Subcutaneous adipose tissue (tissue), 4 donors: ENCODE results near the gene RAPGEF5. TPM values are rescaled to one million over a fixed set of nuclear protein-coding genes. Genes with fewer than 3 reads are reported as not detected.

Source experiments
- CTCF ChIP-seq: fragments of 450-650 bp; IDR thresholded peaks from one replicate; pipeline ENCODE4 v1.5.1; 2016; ENCODE audit warnings: low read depth, mild to moderate bottlenecking, control low read depth, antibody characterized with exemption, moderate library complexity
- total RNA-seq, 4 donors: library from RNA; depleted of rRNA; stranded (reverse); fragments of >200 nt; gene quantifications; one replicate each; pipeline ENCODE4 v1.1.0, GENCODE V29; 2016

RAPGEF5 gene
- total RNA-seq, 4 donors from 2014 or later: 19.7 to 96.2 (median 63.1) TPM

DNA sequence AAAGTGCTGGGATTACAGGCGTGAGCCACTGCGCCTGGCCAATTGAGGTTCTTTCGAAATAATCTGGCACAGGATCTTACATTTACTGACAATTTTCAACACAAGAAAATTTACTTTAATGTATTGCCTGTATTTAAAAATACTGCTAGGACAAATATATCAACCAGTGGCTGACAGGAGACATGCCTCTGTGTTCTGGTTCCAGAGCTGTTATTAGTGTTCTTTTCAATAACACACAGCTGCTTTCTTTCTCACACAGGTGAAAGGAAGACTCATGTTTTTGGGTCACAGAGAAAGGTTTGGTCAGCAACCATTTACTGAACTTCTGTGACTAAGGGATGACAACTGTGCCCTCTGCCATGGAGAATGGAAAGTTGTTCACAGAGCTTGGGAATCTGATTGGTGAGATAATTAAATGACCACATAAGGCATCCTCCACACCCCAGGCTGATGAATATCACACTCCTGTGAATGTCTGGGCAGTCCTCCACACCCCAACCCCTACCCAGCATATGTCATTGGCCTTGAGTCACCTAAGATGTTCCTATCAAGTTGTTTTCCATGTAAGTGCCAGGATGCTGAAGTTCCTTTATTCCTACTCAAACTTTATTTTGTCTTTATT lies 180.1 kb downstream of the RAPGEF5 start:
- no peak for TF ChIP-seq CTCF

DNA sequence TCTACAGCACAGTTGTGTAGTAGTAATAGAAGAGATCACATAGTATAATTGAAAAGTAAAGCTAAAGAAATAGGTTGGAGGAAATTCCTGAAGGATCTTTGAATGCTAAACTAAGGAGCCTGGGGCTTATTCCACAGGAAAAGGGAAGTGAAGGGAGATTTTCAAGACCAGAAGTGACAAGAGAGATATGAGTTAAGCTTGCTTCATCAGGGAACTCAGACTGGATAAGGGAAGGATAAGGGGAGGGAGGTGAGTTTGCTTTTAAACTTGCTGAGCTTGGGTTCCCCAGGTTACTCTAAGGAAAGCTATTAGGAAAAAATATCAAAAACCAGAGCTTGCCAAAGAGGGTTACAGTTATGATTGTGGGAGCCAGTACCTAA lies 182.4 kb downstream of the RAPGEF5 start:
- TF ChIP-seq CTCF: no peak

DNA sequence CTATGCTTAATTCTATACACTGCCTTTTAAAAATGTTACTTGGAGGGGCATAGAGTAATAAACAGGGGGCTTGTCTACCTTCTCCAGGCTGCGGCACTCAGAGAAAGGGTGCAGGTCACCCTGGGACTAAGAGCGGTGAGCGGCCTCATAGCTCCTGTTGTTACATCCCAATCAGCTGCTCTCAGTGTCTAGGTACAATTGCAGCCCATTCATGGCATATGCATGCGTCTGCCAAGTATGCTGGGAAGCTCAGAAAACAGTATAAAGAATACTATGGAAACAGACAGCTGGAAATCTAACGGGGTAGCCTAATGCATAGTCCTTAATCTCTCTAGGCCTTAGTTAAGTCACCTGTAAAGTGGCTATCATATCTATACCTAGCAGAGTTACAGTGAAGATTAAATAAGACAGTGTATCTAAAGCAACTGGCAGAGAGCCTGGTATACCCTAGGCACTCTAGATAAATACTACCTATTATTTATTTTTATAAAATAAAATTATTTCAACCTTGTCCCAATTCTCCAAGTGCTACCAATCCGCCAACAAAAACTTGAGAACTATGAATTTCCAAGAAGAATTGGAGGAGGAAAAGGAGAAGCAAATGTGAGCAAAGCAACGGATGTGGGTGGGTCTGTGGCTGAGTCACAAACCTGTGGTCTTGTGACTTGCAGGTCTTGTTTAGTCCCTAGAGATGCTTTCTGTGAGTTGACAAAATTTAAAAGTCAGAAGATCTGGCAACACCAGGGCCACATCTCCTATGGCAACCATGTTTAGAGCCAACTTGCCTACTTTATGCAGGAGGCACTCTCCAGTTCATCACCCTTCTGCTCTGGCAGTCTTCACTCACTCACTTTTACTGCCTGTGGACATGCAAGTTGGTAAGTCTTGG lies 183.0 kb downstream of the RAPGEF5 start:
- TF ChIP-seq CTCF: no peak

DNA sequence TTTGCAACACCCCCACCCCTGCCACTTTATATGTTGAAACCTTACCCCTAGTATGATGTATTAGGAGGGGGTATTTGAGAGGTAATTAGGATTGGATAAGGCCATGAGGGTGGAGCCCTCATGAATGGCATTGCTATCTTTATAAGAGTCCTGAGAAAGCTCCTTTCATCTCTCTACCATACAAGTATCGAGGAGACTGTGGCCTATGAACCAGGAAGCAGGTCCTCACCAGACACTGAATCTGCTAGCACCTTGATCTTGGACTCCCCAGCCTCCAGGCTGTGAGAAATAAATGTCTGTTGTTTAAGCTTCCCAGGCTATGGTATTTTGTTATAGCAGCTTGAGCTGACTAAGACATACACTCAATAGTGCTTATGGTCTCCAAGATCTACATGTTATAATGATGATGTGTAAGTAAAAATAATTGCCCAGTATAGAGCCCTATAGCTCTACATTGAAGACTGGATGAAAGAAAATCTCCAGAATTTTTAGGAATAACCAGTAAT lies 188.8 kb downstream of the RAPGEF5 start:
- TF ChIP-seq CTCF: no peak

- no peak for TF ChIP-seq CTCF
Measured at GRCh38 chr7:22167482-22167881, 189.5 kb downstream of the RAPGEF5 start.

GRCh38 chr7:22166928-22167327 lies 190.0 kb downstream of the RAPGEF5 start:
- TF ChIP-seq CTCF: no peak

DNA sequence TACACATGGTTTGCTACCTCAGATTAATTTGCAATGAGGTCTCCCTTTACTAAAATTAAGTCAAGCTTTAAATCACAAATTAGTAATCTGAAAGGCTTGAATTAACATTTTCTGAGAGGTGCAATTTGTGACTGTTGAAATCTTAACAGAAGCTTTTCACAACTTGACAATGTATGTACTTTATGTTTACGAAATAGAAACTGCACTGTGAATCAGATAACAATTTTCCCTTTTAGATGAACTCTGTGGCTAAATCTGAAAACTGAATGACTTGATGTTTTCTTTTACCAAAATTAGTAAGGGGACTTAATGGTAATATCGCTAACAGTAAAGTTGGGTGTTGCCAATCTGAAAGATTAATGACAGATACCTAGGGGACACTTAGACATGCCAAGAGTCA lies 197.6 kb downstream of the RAPGEF5 start:
- TF ChIP-seq CTCF: no peak
